Measurements from ENCODE around the gene SLC16A8. TPM values are rescaled to one million over a fixed set of nuclear protein-coding genes. Genes with fewer than 3 reads are reported as not detected.

The SLC16A8 gene
- total and polyA plus RNA-seq, 2 of the 13 experiments (the other 11 are each of a cell fraction or from before 2014, with no cell fraction given) = not detected

GRCh38 chr22:38043151-38044039 lies 40.6 kb downstream of the SLC16A8 start:
- WGBS (ENCODE audit: low lambda C conversion rate) = 56% methylated on average over 15 of the region's 16 CpGs
- no peak overlapping the region for H2AFZ ChIP-seq (ENCODE audit: low read length)
- peaks cover 13% of the 10 kb centered on the region; the same call in 1 of the 2 replicates for H3K4me1 ChIP-seq (ENCODE audit: insufficient read depth, low read length)
- H3K27ac ChIP-seq (ENCODE audit: extremely low read length, insufficient read depth, low read length) = no peak overlapping the region
- H3K27me3 ChIP-seq (ENCODE audit: control insufficient read depth in 1 of 2, insufficient read depth in 2 of 2, low read length in 2 of 2) = peaks cover 1 to 36% of the 10 kb centered on the region in 2 experiments; a peak in 4 of 5 replicates
- DNase-seq (ENCODE audit: low spot score) (no peak), FAIRE-seq (no peak), ATAC-seq (no peak)
- H3K9me3 ChIP-seq (ENCODE audit: low read length) = no peaks in the 10 kb centered on the region
- no peak overlapping the region for H3K9ac ChIP-seq (ENCODE audit: insufficient read depth, low read depth, low read length)
- H3K79me2 ChIP-seq (ENCODE audit: insufficient read depth, low read length) = no peaks in the 10 kb centered on the region
- no TSS peak for BruUV-seq (replicated peaks)
- intact Hi-C loops (cut with micrococcal nuclease; ENCODE audit: unreplicated experiment) = no loop called here
- no peaks in the 10 kb centered on the region for H3K36me3 ChIP-seq (replicated peaks in 1 of 2; ENCODE audit: control insufficient read depth in 1 of 2, insufficient read depth in 2 of 2, low read length in 2 of 2)
- in situ Hi-C loops (cut with HindIII; ENCODE audit: extremely low pct_ligation_motif_present, low pct_unique_long_range_greater_than_20kb) = no loop called here
- no peak overlapping the region for H3K4me2 ChIP-seq (ENCODE audit: low read depth, low read length)
- POLR2A ChIA-PET = no interaction called here
- H4K20me1 ChIP-seq (ENCODE audit: insufficient read depth, low read length) = no peaks in the 10 kb centered on the region
- no peak overlapping the region for H3K4me3 ChIP-seq (replicated peaks in 1 of 3; ENCODE audit: insufficient read depth in 1 of 3, low read depth in 2 of 3, low read length in 3 of 3)
- CTCF ChIA-PET (ENCODE audit: low intra/inter-chr PET ratio, low total read pairs) = no interaction called here
- no peak for TF ChIP-seq ZNF687 (CRISPR knock-in tag; IDR thresholded peaks at IDR 0.05)
- no peak for TF ChIP-seq SYNCRIP (IDR thresholded peaks at IDR 0.05; ENCODE audit: insufficient read depth, low read depth, low read length)
- TF ChIP-seq ZNF580 (CRISPR knock-in tag; IDR thresholded peaks at IDR 0.05; ENCODE audit: borderline replicate concordance, low read depth) = no peak
- no peak for TF ChIP-seq SMC3 (IDR thresholded peaks at IDR 0.05; ENCODE audit: low read length)
- no peak for TF ChIP-seq GMEB2 (CRISPR knock-in tag; IDR thresholded peaks at IDR 0.05; ENCODE audit: low read depth)
- TF ChIP-seq ZNF749 (CRISPR knock-in tag; IDR thresholded peaks at IDR 0.05; ENCODE audit: borderline replicate concordance) = no peak
- no peak for TF ChIP-seq ZBED4 (CRISPR knock-in tag; IDR thresholded peaks at IDR 0.05; ENCODE audit: borderline replicate concordance)
- no peak for TF ChIP-seq CHCHD3 (CRISPR knock-in tag; IDR thresholded peaks at IDR 0.05)
- no peak for TF ChIP-seq ZNF275 (CRISPR knock-in tag; IDR thresholded peaks at IDR 0.05; ENCODE audit: borderline replicate concordance)
- TF ChIP-seq ZNF329 (CRISPR knock-in tag; IDR thresholded peaks at IDR 0.05; ENCODE audit: low read depth) = no peak
